CD4-positive, alpha-beta T cell treated with Interleukin-1 beta for 1 hour (primary cell): ENCODE results near the gene RNU1-2.
"Not testable (repeated sequence)": the region's sequence is repeated elsewhere in the genome, so short reads cannot be mapped to it uniquely, and the experiment has no call there.

ENCODE experiments used
- DNase-seq, 2 donors: peaks; one replicate each; pipeline ENCODE4 v3.0.0-alpha.2; 2020 to 2022

Gene RNU1-2

DNA sequence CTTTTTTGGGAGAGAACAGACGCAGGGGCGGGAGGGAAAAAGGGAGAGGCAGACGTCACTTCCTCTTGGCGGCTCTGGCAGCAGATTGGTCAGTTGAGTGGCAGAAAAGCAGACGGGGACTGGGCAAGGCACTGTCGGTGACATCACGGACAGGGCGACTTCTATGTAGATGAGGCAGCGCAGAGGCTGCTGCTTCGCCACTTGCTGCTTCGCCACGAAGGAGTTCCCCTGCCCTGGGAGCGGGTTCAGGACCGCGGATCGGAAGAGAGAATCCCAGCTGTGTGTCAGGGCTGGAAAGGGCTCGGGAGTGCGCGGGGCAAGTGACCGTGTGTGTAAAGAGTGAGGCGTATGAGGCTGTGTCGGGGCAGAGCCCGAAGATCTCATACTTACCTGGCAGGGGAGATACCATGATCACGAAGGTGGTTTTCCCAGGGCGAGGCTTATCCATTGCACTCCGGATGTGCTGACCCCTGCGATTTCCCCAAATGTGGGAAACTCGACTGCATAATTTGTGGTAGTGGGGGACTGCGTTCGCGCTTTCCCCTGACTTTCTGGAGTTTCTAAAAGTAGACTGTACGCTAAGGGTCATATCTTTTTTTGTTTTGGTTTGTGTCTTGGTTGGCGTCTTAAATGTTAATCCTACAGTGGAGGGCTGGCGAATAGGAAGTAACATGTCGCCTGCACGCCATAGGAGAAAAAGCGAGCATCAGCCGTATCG is at the start of gene RNU1-2:
TSS of gene RNU1-2 (plus strand) at position 383 of the 718 bp plus-strand sequence.
- peak; percentile 89 to 91 for DNase-seq

- DNase-seq = not testable (repeated sequence)
Observed at GRCh38 chr1:16856201-16856600, 39.6 kb upstream of the RNU1-2 start.

GRCh38 chr1:16859167-16860041 is 36.4 kb upstream of the RNU1-2 start:
- not testable (repeated sequence) for DNase-seq

DNA sequence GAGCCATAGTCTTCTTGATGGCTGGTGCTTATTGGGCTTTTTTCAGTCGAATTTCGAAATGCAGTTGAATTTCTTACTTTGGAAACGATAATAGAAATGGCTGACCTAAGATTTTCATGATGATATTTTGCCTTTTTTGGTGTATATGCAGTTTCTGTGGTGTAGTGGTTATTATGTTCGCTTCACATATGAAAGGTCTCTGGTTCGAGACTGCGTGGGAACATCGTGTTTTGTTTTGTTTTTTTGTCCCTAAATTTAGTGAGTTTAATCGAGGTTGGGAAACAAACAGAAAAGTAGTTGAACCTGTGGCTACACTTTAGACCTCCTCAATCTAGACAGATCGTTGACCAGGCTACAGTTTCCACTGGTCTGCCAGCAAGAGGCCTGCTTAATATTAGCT is 35.7 kb upstream of the RNU1-2 start:
- not testable (repeated sequence) for DNase-seq

- not testable (repeated sequence) for DNase-seq
Observed at GRCh38 chr1:16861832-16862245, 33.9 kb upstream of the RNU1-2 start.

GRCh38 chr1:16862415-16862814 is 33.4 kb upstream of the RNU1-2 start:
- DNase-seq = not testable (repeated sequence)

- DNase-seq = not testable (repeated sequence)
Observed at GRCh38 chr1:16863024-16863423, 32.8 kb upstream of the RNU1-2 start.

GRCh38 chr1:16866926-16867707 is 28.7 kb upstream of the RNU1-2 start:
- peak in 1 of 2 donors; percentile 36 for DNase-seq

- DNase-seq = not testable (repeated sequence)
Observed at GRCh38 chr1:16868787-16869186, 27.0 kb upstream of the RNU1-2 start.

DNA sequence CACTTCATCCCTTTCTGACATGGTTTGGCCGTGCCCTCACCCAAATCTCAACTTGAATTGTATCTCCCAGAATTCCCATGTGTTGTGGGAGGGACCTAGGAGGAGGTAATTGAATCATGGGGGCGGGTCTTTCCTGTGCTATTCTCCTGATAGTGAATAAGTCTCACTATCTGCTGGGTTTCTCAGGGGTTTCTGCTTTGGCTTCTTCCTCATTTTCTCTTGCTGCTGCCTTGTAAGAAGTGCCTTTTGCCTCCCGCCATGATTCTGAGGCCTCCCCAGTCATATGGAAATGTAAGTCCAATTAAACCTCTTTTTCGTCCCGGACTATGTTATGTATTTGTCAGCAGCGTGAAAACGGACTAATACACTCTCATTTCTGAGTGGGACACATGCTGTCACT is 25.8 kb upstream of the RNU1-2 start:
- not testable (repeated sequence) for DNase-seq

DNA sequence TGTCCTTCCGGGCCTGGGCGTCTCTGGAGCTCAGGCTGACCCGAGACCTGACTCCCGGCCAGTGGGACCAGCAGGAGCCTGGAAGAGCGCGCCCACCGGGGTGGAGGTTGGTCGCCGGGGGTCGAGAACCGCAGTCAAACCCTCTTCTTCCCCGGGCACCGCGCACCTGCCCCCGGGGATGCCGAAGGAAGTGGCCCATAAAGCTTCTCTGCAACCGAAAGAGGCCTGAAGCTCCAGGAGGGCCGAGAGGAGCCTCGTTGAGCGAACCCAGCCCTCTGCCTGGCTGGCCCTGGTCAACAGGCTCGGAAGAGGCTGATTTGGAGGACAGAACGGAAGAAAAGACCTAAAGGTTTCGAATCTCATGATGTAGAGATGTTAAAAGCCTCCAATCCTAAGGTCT is 24.6 kb upstream of the RNU1-2 start:
- DNase-seq = not testable (repeated sequence)

DNA sequence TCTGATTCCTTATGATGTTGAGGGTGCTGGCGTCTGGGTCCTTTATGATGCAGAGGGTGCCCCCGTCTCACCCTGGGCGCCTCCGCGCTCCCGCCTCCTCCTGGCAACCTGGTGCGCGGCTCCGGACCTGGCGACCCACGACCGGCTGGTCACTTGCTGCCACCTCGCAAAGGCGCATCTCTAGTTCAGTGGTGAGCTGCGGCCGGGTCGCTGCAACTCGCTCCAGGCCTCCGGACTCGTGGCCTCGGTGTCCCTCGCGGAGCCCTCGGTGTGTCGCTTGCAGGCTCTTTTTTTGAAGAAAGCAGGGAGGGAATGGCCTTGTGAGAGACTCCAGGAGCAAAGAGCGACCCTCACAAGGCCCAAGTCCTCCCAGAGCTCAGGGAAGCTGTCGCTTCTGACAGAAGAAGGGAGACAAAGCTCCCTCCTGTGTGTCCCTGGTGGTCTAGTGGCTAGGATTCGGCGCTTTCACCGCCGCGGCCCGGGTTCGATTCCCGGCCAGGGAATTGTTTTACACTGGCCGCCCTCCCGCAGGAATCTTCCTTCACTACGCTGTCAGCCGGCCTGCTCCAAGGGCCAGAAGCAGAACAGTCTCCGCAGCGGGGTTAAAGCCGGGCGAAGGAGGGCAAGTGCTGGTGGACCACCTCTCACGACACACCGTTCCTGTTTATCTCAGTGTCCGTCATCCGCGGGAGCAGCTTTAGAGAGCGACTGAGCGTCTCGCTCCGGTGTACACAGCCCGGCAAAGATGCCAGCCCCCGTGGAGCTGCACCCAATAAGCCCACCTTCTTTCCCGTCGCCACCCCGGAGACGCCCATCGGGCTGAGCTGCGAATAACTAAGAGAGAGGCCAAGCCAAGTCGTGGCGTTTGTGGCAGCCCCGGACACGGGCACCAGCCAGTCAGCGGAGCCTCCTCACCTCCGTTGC is 23.4 kb upstream of the RNU1-2 start:
- peak; percentile 27 to 44 for DNase-seq

DNA sequence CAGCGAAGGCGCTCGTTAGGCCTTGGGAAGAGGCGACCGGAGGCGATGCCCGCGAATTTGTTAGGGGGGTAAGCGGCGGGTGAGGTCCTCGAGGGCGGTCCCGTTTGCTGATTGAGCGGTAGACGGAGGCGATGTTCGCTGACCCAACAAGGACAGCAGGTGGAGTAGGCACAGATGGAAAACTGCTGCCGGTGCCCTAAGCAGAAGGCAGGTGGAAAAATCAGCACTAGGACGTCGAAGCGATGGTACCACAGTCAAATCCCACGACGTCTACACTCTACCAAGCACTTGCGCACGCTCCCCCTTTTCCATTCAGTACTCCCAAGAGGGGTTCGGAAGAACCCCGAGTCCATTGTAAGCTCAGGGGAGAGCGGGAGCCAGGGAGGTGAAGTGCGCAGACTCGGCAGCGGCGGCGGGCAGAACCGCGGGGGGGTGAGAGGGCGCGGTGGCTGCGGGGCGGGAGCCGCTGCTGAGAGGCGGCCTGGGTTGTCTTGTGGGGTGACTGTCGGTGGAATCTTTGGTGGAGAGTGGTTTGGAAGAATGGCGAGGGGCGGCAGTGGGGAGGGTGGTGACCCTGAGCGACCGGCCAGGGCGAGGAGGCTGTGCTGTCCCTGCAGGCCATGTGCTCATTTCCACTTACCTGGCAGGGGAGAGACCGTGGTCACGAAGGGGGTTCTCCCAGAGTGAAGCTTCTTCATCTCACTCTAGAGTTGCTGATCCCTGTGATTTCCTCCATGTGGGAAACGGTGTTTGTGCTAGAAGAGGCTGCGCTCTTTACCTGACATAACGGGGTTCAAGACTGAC is 22.5 kb upstream of the RNU1-2 start:
- DNase-seq = peak; percentile 53 to 70

DNA sequence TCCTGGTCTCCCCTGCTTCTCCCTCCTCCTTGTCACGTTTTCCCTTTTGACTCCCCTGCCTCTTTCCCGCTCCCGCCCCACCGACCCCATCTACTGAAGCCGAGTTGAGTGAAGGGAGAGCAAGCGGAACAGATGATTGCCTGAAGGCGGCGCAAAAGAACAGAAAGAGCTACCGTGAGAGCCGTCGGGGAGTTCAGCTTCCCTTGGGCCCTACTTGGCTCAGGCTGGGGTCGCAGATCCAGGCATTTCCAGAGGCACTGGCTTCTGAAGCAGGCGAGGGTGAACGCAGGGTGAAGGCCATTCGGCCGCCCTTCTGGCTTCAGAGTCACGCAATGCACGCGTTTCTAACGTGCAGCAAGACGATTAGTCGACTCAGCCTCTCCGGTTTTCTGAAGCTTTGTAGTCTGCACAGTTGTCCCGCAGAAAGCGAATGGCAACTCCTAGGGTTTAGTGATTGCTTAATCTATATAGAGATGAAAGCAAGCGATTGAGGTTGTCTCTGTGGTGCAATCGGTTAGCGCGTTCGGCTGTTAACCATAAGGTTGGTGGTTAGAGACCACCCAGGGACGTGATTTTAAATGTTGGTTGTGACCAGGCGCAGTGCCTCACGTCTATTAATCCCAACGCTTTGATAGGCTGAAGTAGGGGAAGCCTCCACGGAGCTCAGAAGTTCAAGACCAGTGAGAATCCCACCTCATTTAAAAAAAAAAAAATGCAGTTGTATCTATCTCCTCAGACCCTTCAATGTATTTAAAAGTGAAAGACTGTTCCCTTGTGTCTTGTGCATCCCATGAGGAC is 20.6 kb upstream of the RNU1-2 start:
- DNase-seq = not testable (repeated sequence)

DNA sequence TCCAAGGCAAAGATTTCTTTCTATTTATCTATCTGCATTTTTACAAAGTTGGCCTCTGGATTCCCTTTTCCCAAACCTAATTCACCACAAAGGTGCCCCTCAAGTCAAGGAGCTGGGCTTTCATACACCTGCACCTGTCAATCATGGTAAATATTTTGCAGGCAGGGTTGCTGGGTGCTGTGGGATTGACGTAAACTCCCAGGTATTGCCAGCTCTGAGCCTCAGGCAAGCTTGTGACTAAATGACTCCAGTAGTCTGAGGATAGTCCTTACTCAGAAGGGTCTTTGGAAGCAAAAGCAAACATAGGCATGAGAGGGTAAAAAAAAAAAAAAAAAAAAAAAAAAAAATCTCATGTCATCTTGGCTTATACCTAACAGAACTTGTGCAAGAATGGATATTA is 14.0 kb upstream of the RNU1-2 start:
- not testable (repeated sequence) for DNase-seq

GRCh38 chr1:16882986-16883385 is 12.8 kb upstream of the RNU1-2 start:
- DNase-seq = no peak

GRCh38 chr1:16884487-16884886 is 11.3 kb upstream of the RNU1-2 start:
- not testable (repeated sequence) for DNase-seq

- DNase-seq = no peak
Observed at GRCh38 chr1:16886860-16887605, 8.7 kb upstream of the RNU1-2 start.
